Fibroblast of lung (primary cell): Measurements from ENCODE around the gene CECR2. TPM values are rescaled to one million over a fixed set of nuclear protein-coding genes. Genes with fewer than 3 reads are reported as not detected.

ENCODE experiments used
- DNase-seq, 2 donors: peaks; one replicate each; pipeline versions ENCODE4 v3.0.0 to v3.0.0-alpha.2; 2010; ENCODE audit warnings: low read depth in 2 of 2
- H2AFZ ChIP-seq: 2 replicates; pipeline ENCODE4 v1.5.1; 2012; ENCODE audit warnings: low read length, control low read depth, inconsistent platforms
- H3K27ac ChIP-seq: 2 replicates; pipeline ENCODE4 v1.5.1; 2011; ENCODE audit warnings: low read length, control low read depth; ENCODE audit not compliant: insufficient read depth
- H3K27me3 ChIP-seq: 2 replicates; pipeline ENCODE4 v1.5.1; 2011; ENCODE audit warnings: mild to moderate bottlenecking, low read length; ENCODE audit not compliant: control insufficient read depth, insufficient read depth
- H3K36me3 ChIP-seq: 2 replicates; pipeline ENCODE4 v1.5.1; 2011; ENCODE audit warnings: low read length; ENCODE audit not compliant: control insufficient read depth, insufficient read depth
- H3K4me1 ChIP-seq: 2 replicates; pipeline ENCODE4 v1.5.1; 2011; ENCODE audit warnings: low read length; ENCODE audit not compliant: control insufficient read depth, insufficient read depth; ENCODE audit errors: extremely low read depth
- H3K4me2 ChIP-seq: 2 replicates; pipeline ENCODE4 v1.5.1; 2011; ENCODE audit warnings: low read length, control low read depth; ENCODE audit not compliant: insufficient read depth; ENCODE audit errors: extremely low read depth
- H3K4me3 ChIP-seq, 4 experiments: fragments of 200-600 bp in 1 of 4; sonication (generic) in 1 of 4; replicated peaks in 1 of 4; 2 replicates each; pipeline ENCODE4 v1.5.1; 2011 to 2016; ENCODE audit warnings: low read length in 4 of 4, low read depth in 3 of 4, mild to moderate bottlenecking in 3 of 4, control low read depth in 2 of 4, inconsistent platforms in 1 of 4, mixed read lengths in 1 of 4; ENCODE audit not compliant: insufficient read depth in 1 of 4; ENCODE audit errors: control extremely low read depth in 1 of 4
- H3K79me2 ChIP-seq: 2 replicates; pipeline ENCODE4 v1.5.1; 2012; ENCODE audit warnings: mild to moderate bottlenecking, low read length, inconsistent platforms; ENCODE audit not compliant: control insufficient read depth, insufficient read depth
- H3K9ac ChIP-seq: 2 replicates; pipeline ENCODE4 v1.5.1; 2011; ENCODE audit warnings: mild to moderate bottlenecking, low read length, control low read depth; ENCODE audit not compliant: insufficient read depth
- H3K9me3 ChIP-seq: 2 replicates; pipeline ENCODE4 v1.5.1; 2012; ENCODE audit warnings: low read depth, low read length; ENCODE audit not compliant: control insufficient read depth, insufficient read depth
- H4K20me1 ChIP-seq: 2 replicates; pipeline ENCODE4 v1.5.1; 2011; ENCODE audit warnings: low read length; ENCODE audit not compliant: control insufficient read depth, insufficient read depth; ENCODE audit errors: extremely low read depth
- EZH2 ChIP-seq: IDR thresholded peaks from 2 replicates; pipeline ENCODE4 v1.5.1; 2012; ENCODE audit warnings: low read length, control low read depth, mild to moderate bottlenecking; ENCODE audit errors: missing control alignments
- polyA plus RNA-seq, 2 donors: library from polyadenylated mRNA; depleted of rRNA in 1 of 2; stranded (reverse) in 1 of 2; unstranded in 1 of 2; fragments of >200 nt; gene quantifications; 2 replicates each; pipeline ENCODE4 v1.2.1, GENCODE V29; 2011 to 2012; ENCODE audit warnings: missing spikeins in 1 of 2
- total RNA-seq: library from RNA; depleted of rRNA; stranded (reverse); fragments of >200 nt; gene quantifications from 2 replicates; pipeline ENCODE4 v1.2.1, GENCODE V29; 2014
- TF ChIP-seq, protein P1 (sequence below), 2 donors: IDR thresholded peaks in 1 of 2; conservative IDR thresholded peaks in 1 of 2; 1 replicate in 1 of 2; 2 replicates in 1 of 2; pipeline ENCODE4 v1.5.1; 2011 to 2012; ENCODE audit warnings: low read length in 2 of 2, control low read depth in 1 of 2, inconsistent platforms in 1 of 2, low read depth in 1 of 2, mild to moderate bottlenecking in 1 of 2

The CECR2 gene
- total and polyA plus RNA-seq, 2 donors (not counting 1 experiment from before 2014, with no cell fraction given), result under 0.01 to 0.09 TPM

- no peak overlapping the region for H3K4me3 ChIP-seq
- DNase-seq, result no peak
- TF ChIP-seq, protein P1, sequence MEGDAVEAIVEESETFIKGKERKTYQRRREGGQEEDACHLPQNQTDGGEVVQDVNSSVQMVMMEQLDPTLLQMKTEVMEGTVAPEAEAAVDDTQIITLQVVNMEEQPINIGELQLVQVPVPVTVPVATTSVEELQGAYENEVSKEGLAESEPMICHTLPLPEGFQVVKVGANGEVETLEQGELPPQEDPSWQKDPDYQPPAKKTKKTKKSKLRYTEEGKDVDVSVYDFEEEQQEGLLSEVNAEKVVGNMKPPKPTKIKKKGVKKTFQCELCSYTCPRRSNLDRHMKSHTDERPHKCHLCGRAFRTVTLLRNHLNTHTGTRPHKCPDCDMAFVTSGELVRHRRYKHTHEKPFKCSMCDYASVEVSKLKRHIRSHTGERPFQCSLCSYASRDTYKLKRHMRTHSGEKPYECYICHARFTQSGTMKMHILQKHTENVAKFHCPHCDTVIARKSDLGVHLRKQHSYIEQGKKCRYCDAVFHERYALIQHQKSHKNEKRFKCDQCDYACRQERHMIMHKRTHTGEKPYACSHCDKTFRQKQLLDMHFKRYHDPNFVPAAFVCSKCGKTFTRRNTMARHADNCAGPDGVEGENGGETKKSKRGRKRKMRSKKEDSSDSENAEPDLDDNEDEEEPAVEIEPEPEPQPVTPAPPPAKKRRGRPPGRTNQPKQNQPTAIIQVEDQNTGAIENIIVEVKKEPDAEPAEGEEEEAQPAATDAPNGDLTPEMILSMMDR (conservative IDR thresholded peaks at IDR 0.05 in 1 of 2, IDR thresholded peaks at IDR 0.05 in 1 of 2; ENCODE audit: low read depth in 1 of 2, low read length in 2 of 2), result no peak
- TF ChIP-seq EZH2, result no peak
- H2AFZ ChIP-seq, result no peak overlapping the region
- no peaks in the 10 kb centered on the region for H4K20me1 ChIP-seq
- no peaks in the 10 kb centered on the region for H3K36me3 ChIP-seq
- no peak overlapping the region for H3K9ac ChIP-seq
- H3K27me3 ChIP-seq, result no peaks in the 10 kb centered on the region
- H3K27ac ChIP-seq, result no peak overlapping the region
- H3K4me2 ChIP-seq, result no peak overlapping the region
- H3K4me1 ChIP-seq, result no peaks in the 10 kb centered on the region
- no peaks in the 10 kb centered on the region for H3K9me3 ChIP-seq
- H3K79me2 ChIP-seq, result no peaks in the 10 kb centered on the region
Measured at GRCh38 chr22:17388235-17388634, 19.0 kb downstream of the CECR2 start.

DNA sequence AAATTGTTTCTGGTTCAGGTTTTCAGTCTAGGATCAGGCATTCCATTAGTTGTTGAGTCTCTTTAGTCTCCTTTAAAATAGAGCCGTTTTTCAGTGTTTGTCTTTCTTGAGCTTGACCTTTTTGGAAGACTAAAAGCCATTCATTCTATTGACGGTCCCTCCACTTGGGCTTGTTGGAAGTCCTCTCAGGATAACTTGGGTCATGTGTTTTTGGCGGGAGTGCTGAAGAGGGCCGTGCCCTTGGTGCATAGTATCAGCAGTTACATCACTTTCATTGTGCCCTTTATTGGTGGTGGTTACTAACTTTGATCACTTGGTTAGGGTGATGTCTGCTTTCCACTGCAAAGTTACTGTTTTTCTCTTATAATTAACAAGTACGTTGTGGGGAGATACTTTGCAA lies 20.8 kb downstream of the CECR2 start:
- H3K4me3 ChIP-seq, result no peak overlapping the region
- H4K20me1 ChIP-seq, result no peaks in the 10 kb centered on the region
- no peak overlapping the region for H2AFZ ChIP-seq
- no peak overlapping the region for H3K9ac ChIP-seq
- no peaks in the 10 kb centered on the region for H3K4me1 ChIP-seq
- H3K9me3 ChIP-seq, result no peaks in the 10 kb centered on the region
- no peaks in the 10 kb centered on the region for H3K36me3 ChIP-seq
- no peak for DNase-seq
- no peak overlapping the region for H3K27ac ChIP-seq
- H3K4me2 ChIP-seq, result no peak overlapping the region
- no peaks in the 10 kb centered on the region for H3K79me2 ChIP-seq
- TF ChIP-seq, protein P1 (conservative IDR thresholded peaks at IDR 0.05 in 1 of 2, IDR thresholded peaks at IDR 0.05 in 1 of 2; ENCODE audit: low read depth in 1 of 2, low read length in 2 of 2), result no peak
- no peak for TF ChIP-seq EZH2
- H3K27me3 ChIP-seq, result no peaks in the 10 kb centered on the region

GRCh38 chr22:17396516-17396915 lies 27.3 kb downstream of the CECR2 start:
- no peak for DNase-seq
- no peak for TF ChIP-seq EZH2
- TF ChIP-seq, protein P1 (conservative IDR thresholded peaks at IDR 0.05 in 1 of 2, IDR thresholded peaks at IDR 0.05 in 1 of 2; ENCODE audit: low read depth in 1 of 2, low read length in 2 of 2), result no peak
- no peak overlapping the region for H2AFZ ChIP-seq
- no peak overlapping the region for H3K9ac ChIP-seq
- H3K79me2 ChIP-seq, result no peaks in the 10 kb centered on the region
- H3K4me2 ChIP-seq, result no peak overlapping the region
- no peak overlapping the region for H3K27ac ChIP-seq
- no peaks in the 10 kb centered on the region for H3K27me3 ChIP-seq
- no peaks in the 10 kb centered on the region for H4K20me1 ChIP-seq
- H3K4me1 ChIP-seq, result no peaks in the 10 kb centered on the region
- H3K36me3 ChIP-seq, result no peaks in the 10 kb centered on the region
- H3K4me3 ChIP-seq, result no peak overlapping the region
- H3K9me3 ChIP-seq, result no peaks in the 10 kb centered on the region
